Thymus (tissue), 11 donors: ENCODE data around the gene ABCG1. TPM values are rescaled to one million over a fixed set of nuclear protein-coding genes. Genes with fewer than 3 reads are reported as not detected.

Experiments
- DNase-seq, 9 donors: peaks; one replicate each; pipeline ENCODE4 v3.0.0-alpha.2; 2013; ENCODE audit warnings: low spot score in 9 of 9, low read depth in 6 of 9, missing footprints in 1 of 9
- H3K27ac ChIP-seq, 2 donors: one replicate each; pipeline ENCODE4 v1.5.1; 2013; ENCODE audit warnings: control low read depth in 1 of 2, low read depth in 1 of 2, low read length in 1 of 2, mild to moderate bottlenecking in 1 of 2, moderate library complexity in 1 of 2
- H3K27me3 ChIP-seq, 2 donors: one replicate each; pipeline ENCODE4 v1.5.1; 2013; ENCODE audit warnings: low read length in 1 of 2; ENCODE audit not compliant: control insufficient read depth in 2 of 2, insufficient read depth in 1 of 2
- H3K36me3 ChIP-seq, 2 donors: one replicate each; pipeline ENCODE4 v1.5.1; 2013; ENCODE audit warnings: low read length in 1 of 2, mild to moderate bottlenecking in 1 of 2, moderate library complexity in 1 of 2; ENCODE audit not compliant: control insufficient read depth in 2 of 2, insufficient read depth in 2 of 2
- H3K4me1 ChIP-seq, 2 donors: one replicate each; pipeline ENCODE4 v1.5.1; 2013; ENCODE audit warnings: low read length in 2 of 2; ENCODE audit not compliant: control insufficient read depth in 2 of 2, insufficient read depth in 2 of 2
- H3K4me3 ChIP-seq, 2 donors: one replicate each; pipeline ENCODE4 v1.5.1; 2013; ENCODE audit warnings: low read length in 2 of 2, control low read depth in 1 of 2, mild to moderate bottlenecking in 1 of 2
- H3K9me3 ChIP-seq, 2 donors: one replicate each; pipeline ENCODE4 v1.5.1; 2013; ENCODE audit warnings: low read length in 1 of 2, mild to moderate bottlenecking in 1 of 2; ENCODE audit not compliant: control insufficient read depth in 2 of 2, insufficient read depth in 1 of 2
- WGBS: extraction: QIAGEN DNeasy Blood & Tissue Kit; methylation state at CpG from one replicate; pipeline ENCODE4 v1.1.7; 2013; 5-methylcytosine and 5-hydroxymethylcytosine counted together
- polyA plus RNA-seq: library from polyadenylated mRNA; stranded (reverse); fragments of 200-250 nt; gene quantifications from one replicate; pipeline ENCODE4 v1.2.3, GENCODE V29; 2013
- total RNA-seq: library from RNA; stranded (reverse); fragments of 120-200 nt; gene quantifications from one replicate; pipeline ENCODE4 v1.2.4, GENCODE V29; 2013
- donor health status: healthy.

ABCG1 gene
- total and polyA plus RNA-seq, 2 donors = 20.5 to 28.8 TPM

GRCh38 chr21:42311160-42311559, 92.2 kb downstream of the ABCG1 start:
- 94% methylated on average over 14 of the region's 14 CpGs for WGBS
- H3K27ac ChIP-seq = no peak overlapping the region

GRCh38 chr21:42311816-42312625, 93.1 kb downstream of the ABCG1 start:
- Histone ChIP-seq H3K27ac (no peak overlapping the region), H3K9me3 (peaks cover 0 to 4% of the 10 kb centered on the region in 2 donors), H3K4me1 (peaks cover 3 to 48% of the 10 kb centered on the region in 2 donors), H3K4me3 (no peak overlapping the region), H3K27me3 (peaks cover 0 to 2% of the 10 kb centered on the region in 2 donors), H3K36me3 (no peaks in the 10 kb centered on the region)
- WGBS = 96% methylated on average over 21 of the region's 21 CpGs
- no peak for DNase-seq

More at GRCh38 chr21:42311160-42311559, 92.2 kb downstream of the ABCG1 start:
- Histone ChIP-seq H3K27me3 (peaks cover 0 to 2% of the 10 kb centered on the region in 2 donors), H3K9me3 (no peaks in the 10 kb centered on the region), H3K4me1 (peaks cover 9 to 57% of the 10 kb centered on the region in 2 donors), H3K36me3 (no peaks in the 10 kb centered on the region), H3K4me3 (no peak overlapping the region)
- DNase-seq = no peak

- no peak overlapping the region for H3K4me3 ChIP-seq
- WGBS = 91% methylated on average over 16 of the region's 16 CpGs
- peaks cover 0 to 43% of the 10 kb centered on the region in 2 donors for H3K4me1 ChIP-seq
- DNase-seq = no peak
- H3K36me3 ChIP-seq = no peaks in the 10 kb centered on the region
- no peaks in the 10 kb centered on the region for H3K27me3 ChIP-seq
- H3K27ac ChIP-seq = no peak overlapping the region
- peaks cover 0 to 4% of the 10 kb centered on the region in 2 donors for H3K9me3 ChIP-seq
Measured at GRCh38 chr21:42312626-42313104, 93.7 kb downstream of the ABCG1 start.

- DNase-seq = peak in 1 of 9 donors; percentile 53
- 85% methylated on average over 13 of the region's 13 CpGs for WGBS
- Histone ChIP-seq H3K27ac (no peak overlapping the region), H3K27me3 (no peaks in the 10 kb centered on the region), H3K4me1 (peaks cover 0 to 34% of the 10 kb centered on the region in 2 donors), H3K36me3 (no peaks in the 10 kb centered on the region), H3K4me3 (no peak overlapping the region), H3K9me3 (peaks cover 0 to 4% of the 10 kb centered on the region in 2 donors)
Measured at GRCh38 chr21:42313501-42313969, 94.6 kb downstream of the ABCG1 start.

- WGBS = 96% methylated on average over 6 of the region's 6 CpGs
- H3K9me3 ChIP-seq = peaks cover 0 to 4% of the 10 kb centered on the region in 2 donors
Measured at GRCh38 chr21:42314616-42315295, 95.8 kb downstream of the ABCG1 start.

GRCh38 chr21:42315296-42315891, 96.5 kb downstream of the ABCG1 start, which contains the start of gene TFF3:
TFF3 (minus strand) TSS chr21:42315409; CDS start chr21:42315374, 35 bp downstream.
- Histone ChIP-seq H3K4me1 (peaks cover 7 to 30% of the 10 kb centered on the region in 2 donors), H3K27me3 (no peaks in the 10 kb centered on the region), H3K9me3 (peaks cover 0 to 4% of the 10 kb centered on the region in 2 donors), H3K36me3 (no peaks in the 10 kb centered on the region), H3K4me3 (no peak within 1 kb of the TSS), H3K27ac (no peak within 1 kb of the TSS)
- DNase-seq = no peak
- WGBS = 95% methylated on average over 15 of the region's 15 CpGs

More at GRCh38 chr21:42314616-42315295, 95.8 kb downstream of the ABCG1 start:
- Histone ChIP-seq H3K27me3 (no peaks in the 10 kb centered on the region), H3K36me3 (no peaks in the 10 kb centered on the region), H3K4me1 (peaks cover 5 to 32% of the 10 kb centered on the region in 2 donors), H3K4me3 (no peak overlapping the region), H3K27ac (no peak overlapping the region)
- DNase-seq = no peak

- no peaks in the 10 kb centered on the region for H3K27me3 ChIP-seq
- no peak overlapping the region for H3K4me3 ChIP-seq
- H3K27ac ChIP-seq = no peak overlapping the region
- H3K4me1 ChIP-seq = peaks cover 7 to 30% of the 10 kb centered on the region in 2 donors
- H3K9me3 ChIP-seq = peaks cover 0 to 4% of the 10 kb centered on the region in 2 donors
- no peak for DNase-seq
- H3K36me3 ChIP-seq = no peaks in the 10 kb centered on the region
- 96% methylated on average over 16 of the region's 16 CpGs for WGBS
Measured at GRCh38 chr21:42316891-42317290, 98.0 kb downstream of the ABCG1 start.

- 97% methylated on average over 8 of the region's 8 CpGs for WGBS
- Histone ChIP-seq H3K27ac (no peak overlapping the region), H3K36me3 (no peaks in the 10 kb centered on the region), H3K4me1 (peaks cover 7 to 30% of the 10 kb centered on the region in 2 donors), H3K9me3 (peaks cover 0 to 4% of the 10 kb centered on the region in 2 donors), H3K27me3 (no peaks in the 10 kb centered on the region), H3K4me3 (no peak overlapping the region)
- no peak for DNase-seq
Measured at GRCh38 chr21:42317341-42317741, 98.4 kb downstream of the ABCG1 start.
